Measurements from ENCODE around the gene MGMT. TPM values are rescaled to one million over a fixed set of nuclear protein-coding genes. Genes with fewer than 3 reads are reported as not detected.

MGMT gene
- total and polyA plus RNA-seq, 2 of the 4 experiments (the other 2 are of a cell fraction), result 11.5 to 17.8 TPM

DNA sequence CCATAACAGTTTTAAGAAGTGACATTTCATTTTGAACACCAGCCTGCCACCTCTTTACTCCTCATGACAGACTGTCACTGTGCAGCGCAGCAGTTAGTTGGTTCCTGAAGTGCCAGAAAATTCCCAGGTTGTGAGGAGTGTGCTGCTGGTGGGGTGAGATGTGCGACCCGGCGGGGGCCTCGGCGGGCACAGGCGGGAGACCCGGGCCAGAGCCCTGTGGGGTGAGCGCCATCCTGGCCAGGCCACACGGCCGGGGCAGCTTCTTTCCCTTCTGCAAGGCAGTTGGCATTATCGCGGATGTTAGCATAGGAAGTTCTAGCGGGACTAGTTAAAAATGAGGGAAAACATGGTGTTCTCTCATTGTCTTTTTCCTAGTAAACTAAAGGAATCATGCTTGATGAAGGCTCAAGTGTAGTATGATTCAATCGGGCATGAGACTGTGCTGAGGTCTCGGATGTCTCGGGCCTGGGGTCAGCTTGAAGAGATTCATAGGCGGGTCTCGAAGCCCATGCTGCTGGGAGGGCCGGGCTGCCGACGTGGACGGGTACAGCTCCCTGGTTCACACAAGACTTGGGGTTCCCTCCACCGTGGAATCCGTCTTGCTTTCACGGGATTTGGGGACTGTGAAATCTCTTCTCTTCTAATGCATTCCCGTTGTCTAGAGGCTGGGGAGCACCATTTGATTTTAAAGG lies 56.1 kb downstream of the MGMT start:
- DNase-seq (no peak), ATAC-seq (ENCODE audit: low read depth) (no peak)
- Histone ChIP-seq H3K56ac (ENCODE audit: extremely low read depth, insufficient read depth, low read length) (no peak overlapping the region), H2BK15ac (ENCODE audit: low read depth, low read length) (no peak overlapping the region), H3K18ac (ENCODE audit: low read depth, low read length) (no peak overlapping the region), H3K79me1 (ENCODE audit: low read depth in 1 of 2, low read length in 2 of 2) (peaks cover 0 to 11% of the 10 kb centered on the region in 2 experiments; a peak in 1 of 4 replicates), H2BK120ac (ENCODE audit: low read depth, low read length) (no peak overlapping the region), H3K9ac (ENCODE audit: low read depth, low read length) (no peak overlapping the region), H3K14ac (replicated peaks; ENCODE audit: low read depth, low read length) (no peak overlapping the region), H4K5ac (ENCODE audit: low read depth, low read length) (no peak overlapping the region), H3K4ac (ENCODE audit: low read depth, low read length) (no peak overlapping the region), H2BK5ac (ENCODE audit: low read depth, low read length, poor library complexity, severe bottlenecking) (no peak overlapping the region), H3K27ac (ENCODE audit: insufficient read depth, low read length) (no peak overlapping the region), H3K23ac (ENCODE audit: low read depth, low read length) (no peak overlapping the region), H2AK9ac (replicated peaks; ENCODE audit: low read depth, low read length, poor library complexity) (no peak overlapping the region), H4K8ac (ENCODE audit: low read depth in 2 of 2, low read length in 2 of 2) (no peak overlapping the region), H2BK20ac (ENCODE audit: low read depth, low read length) (no peak overlapping the region), H4K20me1 (ENCODE audit: insufficient read depth, low read length) (no peaks in the 10 kb centered on the region), H3K9me3 (ENCODE audit: control insufficient read depth, insufficient read depth, low read length) (no peaks in the 10 kb centered on the region), H3K4me1 (ENCODE audit: control insufficient read depth, insufficient read depth, low read length) (peaks cover 2% of the 10 kb centered on the region; the same call in 1 of the 2 replicates), H2AFZ (replicated peaks; ENCODE audit: low read length, poor library complexity) (no peak overlapping the region), H4K91ac (ENCODE audit: insufficient read depth, low read depth, low read length) (no peak overlapping the region), H2AK5ac (ENCODE audit: low read depth, low read length) (no peak overlapping the region), H3K27me3 (ENCODE audit: control insufficient read depth, insufficient read depth, low read length) (no peaks in the 10 kb centered on the region), H3K36me3 (ENCODE audit: control insufficient read depth, insufficient read depth, low read length) (no peaks in the 10 kb centered on the region), H3K9me1 (ENCODE audit: insufficient read depth, low read length) (no peaks in the 10 kb centered on the region), H3K4me2 (ENCODE audit: low read depth, low read length) (no peak overlapping the region), H3K4me3 (ENCODE audit: insufficient read depth, low read depth, low read length) (no peak overlapping the region)
- intact Hi-C loops (cut with micrococcal nuclease), result no loop called here
- POLR2A ChIA-PET (ENCODE audit: unreplicated experiment), result no interaction called here
- WGBS, 2 experiments (ENCODE audit: extremely low coverage in 2 of 2, insufficient read length in 1 of 2), result 82% methylated on average over 9 of the region's 27 CpGs; no CpG with 5 or more reads in 1 of the 2 experiments
- dilution Hi-C loops (cut with HindIII; ENCODE audit: low sequenced_read_pairs, unreplicated experiment), result no loop called here
- CTCF ChIA-PET, result no interaction called here
- BruUV-seq (replicated peaks), result no TSS peak
- in situ Hi-C loops (cut with MboI; ENCODE audit: low sequenced_read_pairs), result no loop called here
- TF ChIP-seq BHLHE40 (IDR thresholded peaks at IDR 0.05; ENCODE audit: low read depth, low read length) (no peak), RCOR1 (IDR thresholded peaks at IDR 0.05; ENCODE audit: insufficient replicate concordance, low read length) (no peak), MAFK (IDR thresholded peaks at IDR 0.05; ENCODE audit: low read depth, low read length) (no peak), SMC3 (IDR thresholded peaks at IDR 0.05; ENCODE audit: low read depth, low read length) (no peak), MAZ (IDR thresholded peaks at IDR 0.05; ENCODE audit: borderline replicate concordance, low read depth, low read length) (no peak), MXI1 (IDR thresholded peaks at IDR 0.05; ENCODE audit: borderline replicate concordance, low read depth, low read length) (no peak), RAD21 (IDR thresholded peaks at IDR 0.05; ENCODE audit: low read length) (no peak), RFX5 (IDR thresholded peaks at IDR 0.05; ENCODE audit: low read depth, low read length) (no peak), POLR2A (IDR thresholded peaks at IDR 0.05; ENCODE audit: low read depth, low read length) (no peak), CHD1 (IDR thresholded peaks at IDR 0.05; ENCODE audit: low read depth, low read length) (no peak), FOS (IDR thresholded peaks at IDR 0.05; ENCODE audit: low read depth, low read length) (no peak), CEBPB (IDR thresholded peaks at IDR 0.05; ENCODE audit: low read depth, low read length) (no peak), NFE2L2 (IDR thresholded peaks at IDR 0.05; ENCODE audit: low read depth, low read length) (no peak)
- TF ChIP-seq, protein P1, sequence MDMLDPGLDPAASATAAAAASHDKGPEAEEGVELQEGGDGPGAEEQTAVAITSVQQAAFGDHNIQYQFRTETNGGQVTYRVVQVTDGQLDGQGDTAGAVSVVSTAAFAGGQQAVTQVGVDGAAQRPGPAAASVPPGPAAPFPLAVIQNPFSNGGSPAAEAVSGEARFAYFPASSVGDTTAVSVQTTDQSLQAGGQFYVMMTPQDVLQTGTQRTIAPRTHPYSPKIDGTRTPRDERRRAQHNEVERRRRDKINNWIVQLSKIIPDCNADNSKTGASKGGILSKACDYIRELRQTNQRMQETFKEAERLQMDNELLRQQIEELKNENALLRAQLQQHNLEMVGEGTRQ (IDR thresholded peaks at IDR 0.05; ENCODE audit: low read depth, low read length), result no peak
- TF ChIP-seq, protein P2, sequence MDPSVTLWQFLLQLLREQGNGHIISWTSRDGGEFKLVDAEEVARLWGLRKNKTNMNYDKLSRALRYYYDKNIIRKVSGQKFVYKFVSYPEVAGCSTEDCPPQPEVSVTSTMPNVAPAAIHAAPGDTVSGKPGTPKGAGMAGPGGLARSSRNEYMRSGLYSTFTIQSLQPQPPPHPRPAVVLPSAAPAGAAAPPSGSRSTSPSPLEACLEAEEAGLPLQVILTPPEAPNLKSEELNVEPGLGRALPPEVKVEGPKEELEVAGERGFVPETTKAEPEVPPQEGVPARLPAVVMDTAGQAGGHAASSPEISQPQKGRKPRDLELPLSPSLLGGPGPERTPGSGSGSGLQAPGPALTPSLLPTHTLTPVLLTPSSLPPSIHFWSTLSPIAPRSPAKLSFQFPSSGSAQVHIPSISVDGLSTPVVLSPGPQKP (IDR thresholded peaks at IDR 0.05; ENCODE audit: borderline replicate concordance, low read depth, low read length), result no peak
- TF ChIP-seq, protein P3, sequence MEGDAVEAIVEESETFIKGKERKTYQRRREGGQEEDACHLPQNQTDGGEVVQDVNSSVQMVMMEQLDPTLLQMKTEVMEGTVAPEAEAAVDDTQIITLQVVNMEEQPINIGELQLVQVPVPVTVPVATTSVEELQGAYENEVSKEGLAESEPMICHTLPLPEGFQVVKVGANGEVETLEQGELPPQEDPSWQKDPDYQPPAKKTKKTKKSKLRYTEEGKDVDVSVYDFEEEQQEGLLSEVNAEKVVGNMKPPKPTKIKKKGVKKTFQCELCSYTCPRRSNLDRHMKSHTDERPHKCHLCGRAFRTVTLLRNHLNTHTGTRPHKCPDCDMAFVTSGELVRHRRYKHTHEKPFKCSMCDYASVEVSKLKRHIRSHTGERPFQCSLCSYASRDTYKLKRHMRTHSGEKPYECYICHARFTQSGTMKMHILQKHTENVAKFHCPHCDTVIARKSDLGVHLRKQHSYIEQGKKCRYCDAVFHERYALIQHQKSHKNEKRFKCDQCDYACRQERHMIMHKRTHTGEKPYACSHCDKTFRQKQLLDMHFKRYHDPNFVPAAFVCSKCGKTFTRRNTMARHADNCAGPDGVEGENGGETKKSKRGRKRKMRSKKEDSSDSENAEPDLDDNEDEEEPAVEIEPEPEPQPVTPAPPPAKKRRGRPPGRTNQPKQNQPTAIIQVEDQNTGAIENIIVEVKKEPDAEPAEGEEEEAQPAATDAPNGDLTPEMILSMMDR (conservative IDR thresholded peaks at IDR 0.05; ENCODE audit: low read depth, low read length), result no peak

Measured in IMR-90 (cell line).